T-helper 2 cell treated with Interferon-gamma antibody and Interleukin-4, amounts not matched to agents 5 μg/mL and 100 μg/mL, for 36 hours (primary cell): Measurements from ENCODE around the gene PAK2.
A peak's percentile ranks its signal among the peaks of the same experiment; 100 is the strongest.
"Not testable (repeated sequence)": the region's sequence is repeated elsewhere in the genome, so short reads cannot be mapped to it uniquely, and the experiment has no call there.

Experiments used
- DNase-seq: peaks from one replicate; pipeline ENCODE4 v3.0.0; 2021; ENCODE audit warnings: low spot score
- H3K27ac Mint-ChIP-seq: one replicate; pipeline ENCODE4 v1.8.0; 2021; ENCODE audit warnings: mild to moderate bottlenecking, mixed read lengths
- H3K27me3 Mint-ChIP-seq: one replicate; pipeline ENCODE4 v1.8.0; 2021; ENCODE audit warnings: low read depth, mixed read lengths
- H3K36me3 Mint-ChIP-seq: one replicate; pipeline ENCODE4 v1.8.0; 2021; ENCODE audit warnings: low read depth, mixed read lengths
- H3K4me1 Mint-ChIP-seq: one replicate; pipeline ENCODE4 v1.8.0; 2021; ENCODE audit warnings: low read depth, mixed read lengths
- H3K4me3 Mint-ChIP-seq: one replicate; pipeline ENCODE4 v1.8.0; 2022; ENCODE audit warnings: mild to moderate bottlenecking, moderate library complexity, mixed read lengths
- H3K9me3 Mint-ChIP-seq: one replicate; pipeline ENCODE4 v1.8.0; 2021; ENCODE audit warnings: mixed read lengths

Gene PAK2

DNA sequence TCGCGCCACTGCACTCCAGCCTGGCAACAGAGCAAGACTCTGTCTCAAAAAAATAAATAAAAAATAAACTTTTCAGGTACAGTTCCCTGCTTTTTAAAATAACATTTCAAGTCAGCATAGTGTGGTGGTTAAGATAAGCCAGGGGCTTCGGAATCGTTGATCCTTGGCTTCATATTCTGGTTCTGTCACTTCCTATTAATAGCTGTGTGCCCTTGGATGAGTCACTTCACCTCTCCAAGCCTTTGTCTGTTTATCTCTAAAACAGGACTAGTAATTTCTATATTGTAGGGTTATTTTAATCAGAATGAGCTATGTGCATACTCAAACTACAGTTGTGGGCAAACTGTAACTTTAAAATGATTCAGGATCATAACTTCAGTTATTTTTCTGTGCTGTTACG, 74.2 kb downstream of the PAK2 start:
- peaks cover 52% of the 10 kb centered on the region for H3K36me3 Mint-ChIP-seq

DNA sequence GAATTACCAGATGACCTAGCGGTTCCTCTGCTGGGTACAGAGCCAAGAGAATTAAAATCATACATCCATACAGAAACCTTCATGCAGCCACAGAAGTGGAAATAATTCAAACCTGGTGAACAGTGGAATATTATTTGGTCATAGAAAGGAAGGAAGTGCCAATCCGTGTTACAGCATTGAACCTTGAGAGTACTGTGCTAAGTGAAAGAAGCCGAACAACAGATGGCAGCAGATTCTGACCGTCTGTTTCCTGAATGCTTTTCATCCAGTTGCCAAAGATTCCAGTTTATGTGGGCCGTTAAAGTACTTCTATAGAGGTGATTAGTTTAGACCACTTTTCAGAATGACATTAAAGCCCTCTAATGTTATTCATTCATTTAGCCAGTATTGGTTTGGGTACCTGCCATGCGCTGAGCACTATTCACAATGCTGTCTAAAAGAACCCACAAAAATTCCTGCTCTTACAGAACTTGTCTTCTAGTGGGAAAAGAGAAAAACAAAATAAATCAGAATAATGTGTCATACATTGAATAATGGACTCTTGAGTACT, 82.2 kb downstream of the PAK2 start:
- no peaks in the 10 kb centered on the region for H3K9me3 Mint-ChIP-seq
- DNase-seq: no peak
- H3K27ac Mint-ChIP-seq: no peak overlapping the region
- H3K4me1 Mint-ChIP-seq: no peaks in the 10 kb centered on the region
- no peak overlapping the region for H3K4me3 Mint-ChIP-seq
- H3K27me3 Mint-ChIP-seq: no peaks in the 10 kb centered on the region
- peaks cover 61% of the 10 kb centered on the region for H3K36me3 Mint-ChIP-seq

More for the DNA sequence above, 74.2 kb downstream of the PAK2 start:
- no peak for DNase-seq
- Mint-ChIP-seq H3K4me1 (no peaks in the 10 kb centered on the region), H3K4me3 (no peak overlapping the region), H3K9me3 (no peaks in the 10 kb centered on the region), H3K27ac (no peak overlapping the region), H3K27me3 (no peaks in the 10 kb centered on the region)

DNA sequence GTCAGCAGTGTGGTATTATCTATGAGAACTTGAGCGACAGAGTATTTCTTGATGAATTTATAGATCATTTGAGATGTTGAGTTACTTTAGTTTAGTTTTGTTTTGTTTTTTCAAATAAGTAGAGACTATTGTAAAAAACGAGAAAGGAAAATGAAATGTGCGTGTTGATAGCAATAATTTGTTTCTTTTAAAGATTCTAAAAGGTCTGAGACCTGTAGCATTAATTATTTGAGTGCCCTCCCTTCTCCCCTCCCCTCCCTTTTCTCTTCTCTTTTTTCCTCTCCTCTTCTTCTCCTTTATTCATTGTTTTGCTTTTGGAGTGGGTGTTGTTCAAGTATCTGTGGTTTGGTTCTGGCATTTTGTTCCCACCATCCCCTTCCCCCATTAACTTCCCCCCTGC, 90.0 kb downstream of the PAK2 start:
- Mint-ChIP-seq H3K27ac (peak overlapping the region; percentile 41), H3K36me3 (peaks cover 32% of the 10 kb centered on the region)
- not testable (repeated sequence) for H3K4me3 Mint-ChIP-seq

DNA sequence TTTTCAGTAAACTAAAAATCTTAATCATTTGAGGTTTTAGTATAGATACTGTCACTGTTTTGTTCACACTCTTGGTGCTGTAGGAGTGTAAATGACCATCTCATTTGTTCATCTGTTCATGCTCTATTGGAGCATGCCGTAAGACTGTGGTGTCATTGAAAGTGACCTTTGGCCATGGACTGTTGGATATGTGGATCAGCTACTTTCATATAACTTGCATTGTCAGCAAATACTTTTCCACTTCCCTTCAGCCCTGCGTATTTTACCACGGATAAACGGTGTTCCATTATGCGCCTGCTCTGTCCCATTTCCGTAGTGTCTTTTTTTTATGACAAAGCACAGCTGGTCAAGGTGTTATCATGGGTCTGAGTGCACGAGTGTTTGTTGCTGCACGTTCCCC, 95.4 kb downstream of the PAK2 start:
- Mint-ChIP-seq H3K36me3 (peaks cover 12% of the 10 kb centered on the region), H3K4me1 (peaks cover 2% of the 10 kb centered on the region), H3K4me3 (no peak overlapping the region), H3K27ac (no peak overlapping the region), H3K27me3 (no peaks in the 10 kb centered on the region), H3K9me3 (no peaks in the 10 kb centered on the region)
- no peak for DNase-seq

More for the DNA sequence above, 90.0 kb downstream of the PAK2 start:
- DNase-seq, H3K27me3 Mint-ChIP-seq, H3K9me3 Mint-ChIP-seq, H3K4me1 Mint-ChIP-seq: not testable (repeated sequence)

DNA sequence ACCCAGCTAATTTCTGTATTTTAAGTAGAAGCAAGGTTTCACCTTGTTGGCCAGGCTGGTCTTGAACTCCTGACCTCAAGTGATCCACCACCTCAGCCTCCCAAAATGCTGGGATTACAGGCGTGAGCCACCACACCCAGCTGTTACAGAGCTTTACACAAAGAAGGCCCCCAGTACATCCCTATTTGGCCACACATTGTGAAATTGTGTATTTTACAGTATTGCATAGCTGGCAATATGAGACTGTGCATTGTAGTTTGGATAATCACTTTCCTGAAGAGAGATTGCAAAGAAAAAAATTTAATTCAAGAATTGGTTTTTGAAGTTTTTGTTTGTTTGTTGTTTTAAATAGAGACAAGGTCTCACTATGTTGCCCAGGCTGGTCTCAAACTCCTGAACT, 97.0 kb downstream of the PAK2 start:
- not testable (repeated sequence) for H3K4me3 Mint-ChIP-seq, H3K4me1 Mint-ChIP-seq, H3K36me3 Mint-ChIP-seq, H3K9me3 Mint-ChIP-seq, H3K27me3 Mint-ChIP-seq, DNase-seq, H3K27ac Mint-ChIP-seq

DNA sequence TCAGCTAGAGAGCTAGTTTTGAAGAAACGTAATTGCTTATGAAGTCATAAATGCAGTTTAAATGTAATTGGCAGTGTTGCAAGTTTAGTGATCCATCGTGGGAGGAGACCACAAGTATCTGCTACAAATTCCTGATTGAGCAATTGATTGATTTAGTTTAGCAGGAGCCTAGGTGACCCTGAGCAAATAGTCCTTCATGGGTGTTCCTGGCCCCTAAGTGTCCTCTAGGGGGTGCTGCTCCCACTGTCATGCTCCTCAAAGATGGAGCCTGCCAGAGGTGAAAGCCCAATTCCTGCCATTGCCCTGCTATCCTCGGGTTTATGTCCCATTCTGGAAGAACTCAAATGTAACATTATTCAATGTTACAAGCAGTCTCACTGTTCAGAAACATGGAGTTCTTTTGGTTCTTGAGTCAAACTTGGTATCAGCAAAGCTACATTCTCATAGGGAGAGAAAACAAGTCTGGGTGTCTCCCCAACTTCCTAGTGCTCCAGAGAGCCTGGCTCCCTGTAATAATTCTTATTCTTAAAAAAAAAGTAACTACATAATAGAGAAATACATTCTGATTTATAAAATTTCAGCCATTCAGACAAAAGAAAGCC, 98.3 kb downstream of the PAK2 start:
- DNase-seq: peak; percentile 61
- H3K27ac Mint-ChIP-seq: no peak overlapping the region
- no peaks in the 10 kb centered on the region for H3K27me3 Mint-ChIP-seq
- H3K4me1 Mint-ChIP-seq: peaks cover 6% of the 10 kb centered on the region
- H3K9me3 Mint-ChIP-seq: no peaks in the 10 kb centered on the region
- peaks cover 2% of the 10 kb centered on the region for H3K36me3 Mint-ChIP-seq
- no peak overlapping the region for H3K4me3 Mint-ChIP-seq

DNA sequence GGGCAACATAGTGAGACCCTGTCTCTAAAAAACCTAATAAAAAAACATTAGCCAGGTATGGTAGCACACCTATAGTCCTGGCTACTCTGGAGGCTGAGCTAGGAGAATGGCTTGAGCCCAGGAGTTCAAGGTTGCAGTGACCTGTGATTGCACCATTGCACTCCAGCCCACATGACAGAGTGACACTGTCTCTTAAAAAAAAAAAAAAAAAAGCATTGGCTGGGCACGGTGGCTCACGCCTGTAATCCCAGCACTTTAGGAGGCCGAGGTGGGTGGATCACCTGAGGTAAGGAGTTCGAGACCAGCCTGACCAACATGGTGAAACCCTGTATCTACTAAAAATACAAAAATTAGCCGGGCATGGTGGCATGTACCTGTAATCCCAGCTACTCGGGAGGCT, 99.7 kb downstream of the PAK2 start:
- not testable (repeated sequence) for H3K36me3 Mint-ChIP-seq, H3K27ac Mint-ChIP-seq, H3K4me3 Mint-ChIP-seq, H3K27me3 Mint-ChIP-seq, H3K9me3 Mint-ChIP-seq, DNase-seq, H3K4me1 Mint-ChIP-seq

DNA sequence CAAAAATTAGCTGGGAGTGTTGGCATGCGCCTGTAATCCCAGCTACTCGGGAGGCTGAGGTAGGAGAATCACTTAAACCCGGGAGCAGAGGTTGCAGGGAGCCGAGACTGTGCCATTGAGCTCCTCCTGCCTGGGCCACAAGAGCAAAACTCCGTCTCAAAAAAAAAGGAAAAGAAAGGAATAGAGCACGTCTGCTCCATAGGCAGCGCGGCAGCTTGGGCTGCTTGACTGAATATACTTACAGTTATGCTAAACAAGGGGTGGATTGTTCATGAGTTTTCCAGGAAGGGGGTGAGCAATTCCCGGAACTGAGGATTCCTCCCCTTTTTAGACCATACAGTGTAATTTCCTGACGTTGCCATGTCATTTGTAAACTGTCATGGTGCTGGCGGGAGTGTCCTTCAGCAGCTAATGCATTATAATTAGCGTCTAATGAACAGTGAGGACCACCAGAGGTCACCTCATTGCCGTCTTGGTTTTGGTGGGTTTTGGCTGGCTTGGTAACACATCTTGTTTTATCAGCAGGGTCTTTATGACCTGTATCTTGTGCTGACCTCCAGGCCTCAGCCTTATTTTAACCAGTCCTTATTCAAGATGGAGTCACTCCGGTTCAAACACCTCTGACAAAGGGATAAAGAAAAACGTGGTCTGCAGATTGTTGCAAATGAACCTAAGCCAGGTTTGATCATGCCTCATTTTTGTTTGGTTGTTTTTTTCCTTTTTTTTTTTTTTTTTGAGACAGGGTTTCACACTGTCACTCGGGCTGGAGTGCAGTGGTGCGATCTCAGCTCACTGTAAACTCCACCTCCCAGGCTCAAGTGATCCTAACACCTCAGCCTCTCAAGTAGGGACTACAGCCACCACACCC, 103.1 kb downstream of the PAK2 start:
- Mint-ChIP-seq H3K4me3 (no peak overlapping the region), H3K9me3 (no peaks in the 10 kb centered on the region), H3K36me3 (no peaks in the 10 kb centered on the region), H3K27ac (no peak overlapping the region), H3K27me3 (no peaks in the 10 kb centered on the region), H3K4me1 (peaks cover 8% of the 10 kb centered on the region)
- no peak for DNase-seq

DNA sequence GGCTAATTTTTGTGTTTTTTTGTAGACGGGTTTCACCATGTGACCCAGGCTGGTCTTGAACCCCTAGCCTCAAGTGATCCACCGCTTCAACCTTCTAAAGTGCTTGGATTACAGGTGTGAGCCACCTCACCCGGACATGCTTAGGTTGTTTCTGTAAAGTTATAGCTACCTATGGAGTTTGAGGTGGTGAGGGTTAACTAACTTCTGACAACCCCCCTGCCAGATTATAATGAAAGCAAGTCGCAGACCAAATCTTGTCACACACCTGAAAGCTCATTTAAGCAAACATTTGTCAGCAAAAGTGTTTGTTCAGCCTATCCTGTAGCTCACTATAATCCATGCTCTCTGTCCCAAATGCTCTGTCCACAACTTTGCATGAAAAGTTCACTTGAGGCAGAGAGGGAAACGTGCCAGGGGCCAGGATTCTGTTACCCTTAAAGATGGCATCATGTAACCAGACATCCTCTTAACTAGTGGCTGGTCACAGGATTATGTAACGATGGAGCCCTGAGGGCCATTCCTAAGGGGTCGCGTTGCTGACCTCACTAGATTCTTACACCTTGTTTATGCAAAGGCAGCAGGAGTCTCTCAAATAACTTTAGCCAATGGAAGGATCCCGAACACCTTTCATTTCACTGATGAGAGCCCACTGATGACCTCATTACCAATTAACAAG, 103.9 kb downstream of the PAK2 start:
- Mint-ChIP-seq H3K36me3 (no peaks in the 10 kb centered on the region), H3K27ac (no peak overlapping the region), H3K9me3 (no peaks in the 10 kb centered on the region), H3K4me1 (peaks cover 7% of the 10 kb centered on the region), H3K4me3 (no peak overlapping the region), H3K27me3 (no peaks in the 10 kb centered on the region)
- no peak for DNase-seq

DNA sequence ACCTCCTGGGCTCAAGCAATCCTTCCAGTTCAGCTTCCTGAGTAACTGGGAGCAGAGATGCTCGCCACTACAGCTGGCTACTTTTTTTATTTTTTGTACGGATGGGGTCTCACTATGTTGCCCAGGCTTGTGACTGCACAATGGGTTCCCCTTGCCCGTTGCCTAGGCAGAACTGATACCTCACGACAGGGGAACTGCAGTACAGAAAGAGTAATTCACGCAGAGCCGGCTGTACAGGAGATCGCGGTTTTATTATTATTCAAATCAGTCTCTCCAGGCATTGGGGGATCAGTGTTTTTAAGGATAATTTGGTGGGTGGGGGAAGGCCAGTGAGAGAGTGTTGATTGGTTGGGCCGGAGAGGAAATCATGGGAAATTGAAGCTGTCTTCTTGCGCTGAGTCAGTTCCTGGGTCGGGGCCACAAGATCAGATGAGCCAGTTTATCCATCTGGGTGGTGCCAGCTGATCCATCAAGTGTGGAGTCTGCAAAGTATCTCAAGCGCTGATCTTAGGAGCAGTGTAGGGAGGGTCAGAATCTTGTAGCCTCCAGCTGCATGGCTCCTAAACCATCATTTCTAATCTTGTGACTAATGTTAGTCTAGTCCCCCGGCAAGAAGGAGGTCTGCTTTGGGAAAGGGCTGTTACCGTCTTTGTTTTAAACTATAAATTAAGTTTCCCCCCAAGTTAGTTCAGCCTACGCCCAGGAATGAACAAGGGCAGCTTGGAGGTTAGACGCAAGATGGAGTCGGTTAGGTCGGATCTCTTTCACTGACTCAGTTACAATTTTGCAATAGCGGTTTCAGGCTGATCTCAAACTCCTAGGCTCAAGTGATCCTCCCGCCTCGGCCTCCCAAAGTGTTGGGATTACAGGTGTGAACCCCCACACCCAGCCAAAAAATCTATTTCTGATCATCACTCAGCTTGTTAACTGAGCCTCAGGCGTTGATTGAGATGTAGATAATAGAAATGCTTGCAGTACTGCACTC, 104.9 kb downstream of the PAK2 start:
- H3K27me3 Mint-ChIP-seq, DNase-seq, H3K4me3 Mint-ChIP-seq, H3K4me1 Mint-ChIP-seq, H3K36me3 Mint-ChIP-seq, H3K9me3 Mint-ChIP-seq, H3K27ac Mint-ChIP-seq: not testable (repeated sequence)

DNA sequence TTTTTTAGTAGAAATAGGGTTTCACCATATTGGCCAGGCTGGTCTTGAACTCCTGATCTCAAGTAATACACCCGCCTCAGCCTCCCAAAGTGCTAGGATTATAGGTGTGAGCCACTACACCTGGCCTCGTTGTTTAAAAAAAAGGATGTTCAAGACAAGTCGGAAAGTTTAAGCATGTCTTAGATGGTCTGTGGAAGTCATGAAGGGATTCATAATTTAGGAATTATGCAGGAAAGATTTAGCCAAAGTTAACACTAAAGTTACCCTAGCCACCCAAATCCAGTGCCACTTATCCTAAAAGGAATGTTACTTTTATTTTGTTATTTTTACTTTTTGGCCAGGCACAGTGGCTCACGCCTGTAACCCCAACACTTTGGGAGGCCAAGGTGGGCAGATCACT, 108.7 kb downstream of the PAK2 start:
- not testable (repeated sequence) for H3K27me3 Mint-ChIP-seq, H3K9me3 Mint-ChIP-seq, H3K4me3 Mint-ChIP-seq, H3K36me3 Mint-ChIP-seq, DNase-seq, H3K4me1 Mint-ChIP-seq, H3K27ac Mint-ChIP-seq

DNA sequence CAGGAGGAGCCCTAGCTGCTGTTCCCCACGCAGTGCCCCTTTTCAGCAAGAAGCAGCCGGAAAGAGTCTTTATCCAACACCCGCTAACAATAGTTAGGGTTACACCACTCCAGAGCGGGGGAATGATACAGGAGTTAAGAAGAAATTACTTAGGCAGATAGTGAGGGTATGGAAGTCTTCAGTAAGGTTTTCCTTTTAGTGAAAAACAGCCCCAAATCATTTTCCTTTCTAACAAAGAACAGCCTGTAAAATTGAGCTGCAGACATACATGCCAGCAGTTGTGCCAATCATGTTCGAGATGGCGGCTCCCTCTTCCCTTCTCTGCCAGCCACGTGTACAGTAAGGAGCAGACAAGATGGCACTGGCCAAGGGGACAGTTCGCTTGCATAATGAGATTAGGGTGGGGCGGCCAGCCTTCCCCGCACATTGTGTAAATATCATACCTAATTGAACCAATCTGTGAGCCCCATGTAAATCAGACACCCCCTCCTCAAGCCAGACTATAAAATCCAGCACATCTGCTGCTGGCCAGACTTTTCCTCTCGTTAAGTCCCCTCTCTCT, 109.6 kb downstream of the PAK2 start:
- H3K9me3 Mint-ChIP-seq: no peaks in the 10 kb centered on the region
- no peak overlapping the region for H3K4me3 Mint-ChIP-seq
- peaks cover 3% of the 10 kb centered on the region for H3K4me1 Mint-ChIP-seq
- H3K27me3 Mint-ChIP-seq: no peaks in the 10 kb centered on the region
- DNase-seq: no peak
- H3K36me3 Mint-ChIP-seq: no peaks in the 10 kb centered on the region
- no peak overlapping the region for H3K27ac Mint-ChIP-seq

DNA sequence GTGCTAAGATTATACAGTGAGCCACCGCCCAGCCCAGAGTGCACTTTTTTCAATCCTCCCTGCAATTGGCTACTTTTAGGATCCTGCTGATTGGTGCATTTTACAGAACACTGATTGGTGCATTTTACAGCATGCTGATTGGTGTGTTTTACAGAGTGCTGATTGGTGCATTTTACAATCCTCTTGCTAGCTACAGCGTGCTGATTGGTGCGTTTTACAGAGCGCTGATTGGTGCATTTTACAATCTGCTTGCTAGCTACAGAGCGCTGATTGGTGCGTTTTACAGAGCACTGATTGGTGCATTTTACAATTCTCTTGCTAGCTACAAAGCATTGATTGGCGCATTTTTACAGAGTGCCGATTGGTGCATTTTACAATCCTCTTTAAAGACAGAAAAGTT, 123.3 kb downstream of the PAK2 start:
- peaks cover 12% of the 10 kb centered on the region for H3K27me3 Mint-ChIP-seq
- H3K4me3 Mint-ChIP-seq, H3K4me1 Mint-ChIP-seq, H3K27ac Mint-ChIP-seq, H3K9me3 Mint-ChIP-seq, DNase-seq, H3K36me3 Mint-ChIP-seq: not testable (repeated sequence)
